ENCODE results near the gene LAD1.

- no peak for TF ChIP-seq POLR2A (IDR thresholded peaks at IDR 0.05; ENCODE audit: low read depth, low read length)
- TF ChIP-seq POLR2AphosphoS5 (IDR thresholded peaks at IDR 0.05; ENCODE audit: low read depth, low read length): no peak
- TF ChIP-seq TAF1 (IDR thresholded peaks at IDR 0.05; ENCODE audit: borderline replicate concordance, low read depth, low read length): no peak
Observed at GRCh38 chr1:201404722-201405483, 5.8 kb upstream of the LAD1 start.
